Activated CD8-positive, alpha-beta memory T cell treated with anti-CD3 and anti-CD28 coated beads for 24 hours (primary cell): Measurements from ENCODE around the gene ADD1.

ENCODE experiments used
- DNase-seq: peaks from one replicate; pipeline ENCODE4 v3.0.0-alpha.2; 2020

The ADD1 gene

DNA sequence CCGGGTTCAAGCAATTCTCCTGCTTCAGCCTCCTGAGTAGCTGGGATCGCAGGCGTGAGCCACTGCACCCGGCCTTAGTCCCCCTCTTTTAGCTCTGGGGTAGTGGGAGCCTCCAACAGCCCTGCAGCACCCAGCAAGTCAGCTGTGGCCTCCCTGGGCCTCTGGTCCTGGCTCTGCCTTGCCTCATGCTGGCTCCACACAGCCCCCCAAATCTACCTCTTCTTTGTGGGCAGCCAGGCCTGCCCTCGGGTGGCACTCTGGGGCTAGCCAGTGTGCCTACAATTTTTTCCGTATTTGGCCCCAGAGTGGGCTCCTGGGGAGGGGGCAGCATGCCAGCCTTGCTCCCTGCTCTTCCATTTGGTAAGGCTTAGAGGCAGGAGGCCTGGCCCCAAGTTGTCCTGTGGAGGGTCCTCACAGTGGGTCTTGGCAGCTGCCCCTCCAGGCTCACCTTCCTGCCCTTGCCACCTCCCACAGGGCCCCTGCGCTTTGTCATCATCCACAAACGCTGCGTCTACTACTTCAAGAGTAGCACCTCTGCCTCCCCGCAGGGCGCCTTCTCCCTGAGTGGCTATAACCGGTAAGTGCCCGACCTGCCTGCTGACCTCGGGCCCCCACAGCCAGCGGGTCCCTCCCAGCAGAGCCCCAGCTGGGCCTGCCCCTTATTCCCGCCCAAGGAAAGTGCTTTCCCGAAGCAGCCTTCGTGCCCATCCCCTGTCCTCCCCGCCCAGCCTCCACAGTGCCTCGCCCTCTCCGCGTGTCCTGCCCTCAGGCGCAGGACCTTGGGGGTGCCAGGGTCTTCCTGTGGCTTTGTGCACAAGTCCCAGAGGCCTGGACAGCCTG is 21.0 kb upstream of the ADD1 start:
- DNase-seq = no peak

DNA sequence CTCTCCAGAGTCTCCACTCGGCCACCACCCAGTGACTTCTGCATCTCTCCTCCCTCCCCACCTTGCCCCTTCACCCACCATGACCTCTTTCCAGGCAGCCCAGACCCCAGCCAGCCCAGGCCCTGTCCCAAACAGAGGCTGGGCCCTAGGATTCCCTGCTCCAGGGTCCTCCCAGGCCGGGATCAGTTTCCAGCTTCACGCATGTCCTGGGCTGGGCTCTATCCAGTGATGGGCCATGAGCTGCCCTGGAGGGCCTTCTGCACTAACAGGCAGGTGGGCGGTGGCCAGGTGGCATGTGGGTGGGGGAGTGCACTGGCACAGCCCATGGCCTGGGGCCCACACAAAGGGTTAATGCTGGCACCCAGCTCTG is 20.4 kb upstream of the ADD1 start:
- no peak for DNase-seq

DNA sequence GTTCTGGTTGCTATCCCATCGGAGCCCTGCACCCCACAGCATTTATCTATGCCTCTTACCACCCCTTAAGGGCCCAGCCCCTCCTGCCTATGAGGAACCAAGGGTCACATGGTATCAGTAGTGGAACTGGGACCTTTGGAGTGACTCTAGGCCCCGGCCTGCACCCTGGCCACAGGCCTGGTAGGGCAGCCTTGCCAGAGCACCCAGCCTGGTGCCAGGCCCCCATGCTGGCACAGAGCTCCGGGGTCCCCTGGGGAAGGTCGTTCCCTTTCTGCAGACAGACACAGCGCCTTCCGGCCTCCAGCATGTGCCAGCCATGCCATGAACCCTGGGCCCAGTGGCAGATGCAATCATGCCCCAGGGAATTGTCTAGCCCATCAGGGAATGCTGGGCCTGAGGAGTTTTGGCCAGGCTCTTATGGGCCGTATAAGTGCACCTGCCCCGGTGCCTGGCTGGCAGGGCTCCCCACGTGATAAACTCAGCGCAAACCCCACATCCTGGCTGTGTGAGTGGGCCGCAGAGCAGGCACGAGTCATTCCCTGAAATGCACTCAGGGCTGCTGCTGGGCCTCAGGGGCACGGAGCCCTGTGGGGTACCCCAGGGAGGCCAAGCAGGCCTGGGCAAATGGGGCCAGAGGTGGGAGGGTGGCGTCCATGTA is 19.8 kb upstream of the ADD1 start:
- DNase-seq = no peak

DNA sequence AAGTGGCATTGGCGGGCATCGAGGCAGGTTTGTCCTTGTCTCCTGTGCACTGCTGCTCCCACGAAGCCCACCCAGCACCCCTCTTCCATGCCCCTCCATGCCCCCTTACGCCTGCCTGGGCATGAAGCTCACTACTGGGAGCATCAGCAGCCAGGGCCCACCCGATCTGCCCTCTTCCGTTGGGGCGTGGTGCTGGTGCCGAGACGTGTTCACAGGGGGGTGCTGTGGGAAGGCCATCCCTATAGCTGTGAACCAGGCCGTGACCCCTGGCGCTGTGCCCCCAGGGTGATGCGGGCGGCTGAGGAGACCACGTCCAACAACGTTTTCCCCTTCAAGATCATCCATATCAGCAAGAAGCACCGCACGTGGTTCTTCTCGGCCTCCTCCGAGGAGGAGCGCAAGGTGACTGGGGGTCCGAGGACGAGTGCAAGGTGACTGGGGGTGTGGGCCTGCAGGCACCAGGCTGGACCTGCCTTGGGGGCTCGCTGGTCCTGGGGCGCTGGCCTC is 19.3 kb upstream of the ADD1 start:
- DNase-seq = no peak

DNA sequence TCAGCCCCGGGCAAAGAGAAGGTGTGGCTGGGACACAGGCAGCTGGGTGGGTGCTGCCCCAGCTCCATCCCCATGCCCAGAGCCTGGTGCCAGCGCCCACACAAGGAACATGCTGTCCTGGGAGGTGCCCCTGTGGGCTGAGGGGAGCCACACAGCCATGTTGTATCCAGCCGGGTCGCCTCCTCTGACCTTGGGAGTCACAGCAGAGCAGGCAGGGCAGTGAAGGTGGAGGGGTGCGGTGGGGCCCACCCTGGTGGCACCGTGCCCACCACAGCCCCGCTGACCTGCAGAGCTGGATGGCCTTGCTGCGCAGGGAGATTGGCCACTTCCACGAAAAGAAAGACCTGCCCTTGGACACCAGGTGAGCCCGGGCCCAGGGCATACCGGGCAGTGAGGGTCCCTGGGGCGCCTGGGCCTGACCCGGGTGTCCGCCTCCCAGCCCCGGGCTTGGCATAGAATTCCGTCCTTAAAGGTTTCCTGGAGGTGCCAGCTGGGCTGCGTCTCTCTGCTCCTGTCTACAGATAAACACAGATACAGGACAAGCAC is 18.7 kb upstream of the ADD1 start:
- DNase-seq = no peak

DNA sequence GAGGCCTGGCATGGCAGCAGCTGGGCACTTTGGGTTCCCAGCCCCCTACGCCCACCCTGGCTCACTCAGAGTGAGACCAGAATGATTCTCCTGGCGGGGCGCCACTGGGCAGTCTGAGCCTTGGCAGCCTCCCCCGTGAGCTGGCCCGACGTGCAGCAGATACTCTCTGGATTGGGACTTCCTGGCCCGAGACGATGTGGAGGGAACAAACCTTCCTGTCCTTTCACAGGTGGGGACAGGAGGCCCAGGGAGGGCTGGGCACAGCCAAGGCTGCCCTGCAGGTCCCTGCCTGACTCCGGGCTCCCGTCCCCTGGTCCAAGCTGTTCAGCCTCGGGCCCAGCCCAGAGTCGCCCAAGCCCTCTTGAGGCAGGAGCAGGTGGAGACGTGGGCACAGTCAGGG is 17.9 kb upstream of the ADD1 start:
- no peak for DNase-seq

DNA sequence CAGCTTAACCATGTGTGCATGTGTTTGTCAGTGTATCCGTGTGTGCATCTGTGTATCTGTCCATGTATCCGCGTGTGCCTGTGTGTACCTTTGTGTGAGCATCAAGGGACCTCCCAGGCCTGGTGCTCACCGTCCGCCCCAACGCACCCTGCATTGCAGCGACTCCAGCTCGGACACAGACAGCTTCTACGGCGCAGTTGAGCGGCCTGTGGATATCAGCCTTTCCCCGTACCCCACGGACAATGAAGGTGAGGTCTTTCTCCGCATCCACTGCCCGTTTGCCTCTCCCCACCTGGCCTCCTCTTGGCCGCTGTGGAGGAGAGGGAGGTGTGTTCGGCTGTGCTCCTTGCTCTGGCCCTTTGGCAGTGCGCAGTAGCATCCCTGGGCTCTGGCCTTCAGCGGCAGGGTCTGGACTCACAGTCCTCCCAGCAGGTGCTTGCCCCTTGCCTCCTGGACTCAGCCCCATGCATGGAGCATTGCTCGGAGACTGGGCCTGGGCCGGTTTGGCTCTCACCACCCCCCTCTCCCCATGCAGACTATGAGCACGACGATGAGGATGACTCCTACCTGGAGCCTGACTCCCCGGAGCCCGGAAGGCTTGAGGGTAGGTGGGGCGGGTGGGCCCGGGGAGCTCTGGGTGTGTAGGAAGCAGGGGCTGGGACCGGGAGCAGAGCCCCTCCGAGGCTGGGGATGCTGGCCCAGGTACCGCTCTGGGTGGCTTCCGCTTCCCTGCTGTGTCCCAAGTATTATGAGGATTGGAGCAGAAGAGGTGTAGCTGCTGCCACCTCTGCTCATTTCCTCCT is 16.4 kb upstream of the ADD1 start:
- no peak for DNase-seq

DNA sequence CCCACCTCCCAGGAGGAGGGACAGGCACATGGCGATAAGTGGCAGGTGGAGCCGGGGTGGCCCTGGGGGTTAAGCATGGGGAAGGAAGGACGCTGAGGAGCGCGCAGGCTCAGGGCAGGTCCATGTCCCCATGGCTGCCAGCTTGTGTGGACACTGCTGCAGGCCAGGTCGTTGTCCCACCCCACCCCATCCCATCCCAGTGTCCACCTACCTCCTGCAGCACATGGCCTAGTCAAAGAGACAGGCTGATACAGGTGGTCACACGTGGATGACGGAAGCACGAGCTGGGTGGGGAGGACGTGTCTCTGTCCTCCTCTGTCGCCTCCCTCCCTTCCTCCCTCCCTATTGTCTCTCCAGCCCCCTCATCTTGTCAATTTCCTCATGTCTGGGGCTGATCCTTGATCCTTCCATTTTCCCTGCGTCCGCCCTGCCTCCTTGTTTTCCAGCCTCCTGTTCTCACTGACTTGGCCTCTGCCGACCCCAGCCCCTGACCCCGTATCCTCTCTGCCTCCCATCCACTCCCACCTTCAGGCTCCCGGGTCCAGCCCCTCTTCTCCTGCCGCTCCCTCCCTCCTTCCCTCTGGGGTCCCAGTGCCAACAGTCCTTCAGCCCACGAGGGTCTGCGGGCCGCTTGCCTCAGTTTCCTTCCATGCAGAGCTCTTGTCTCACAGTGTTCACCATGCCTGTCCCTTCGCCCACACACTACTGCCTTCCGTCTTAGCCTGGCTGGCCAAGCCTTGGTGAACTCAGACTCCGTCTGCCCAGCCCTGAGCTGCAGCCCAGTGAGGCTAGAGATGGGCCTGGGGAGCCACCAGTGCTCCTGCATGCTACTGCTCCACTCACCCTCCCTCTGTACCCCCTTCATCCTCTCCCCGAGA is 15.5 kb upstream of the ADD1 start:
- DNase-seq = no peak

DNA sequence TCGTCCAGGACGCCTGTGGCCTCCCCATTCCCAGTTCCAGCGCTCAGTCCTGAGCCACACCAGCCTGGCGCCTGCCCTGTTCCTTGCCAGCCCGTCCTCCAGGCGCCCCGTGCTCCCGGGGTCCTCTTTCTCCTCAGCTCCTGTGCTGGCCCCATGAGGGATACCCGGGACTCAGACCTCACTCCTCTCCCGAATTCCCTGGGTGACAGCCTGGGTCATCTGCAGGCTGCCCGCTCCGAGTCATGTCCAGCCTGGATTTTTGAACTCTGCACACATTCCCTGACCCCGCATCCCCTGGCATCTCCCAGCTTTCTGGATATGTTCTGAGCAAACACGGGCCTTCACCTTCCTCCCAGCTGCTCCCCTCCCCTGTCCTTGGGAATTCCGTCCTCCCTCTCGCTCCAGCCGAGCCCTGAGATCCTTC is 14.9 kb upstream of the ADD1 start:
- DNase-seq = no peak

DNA sequence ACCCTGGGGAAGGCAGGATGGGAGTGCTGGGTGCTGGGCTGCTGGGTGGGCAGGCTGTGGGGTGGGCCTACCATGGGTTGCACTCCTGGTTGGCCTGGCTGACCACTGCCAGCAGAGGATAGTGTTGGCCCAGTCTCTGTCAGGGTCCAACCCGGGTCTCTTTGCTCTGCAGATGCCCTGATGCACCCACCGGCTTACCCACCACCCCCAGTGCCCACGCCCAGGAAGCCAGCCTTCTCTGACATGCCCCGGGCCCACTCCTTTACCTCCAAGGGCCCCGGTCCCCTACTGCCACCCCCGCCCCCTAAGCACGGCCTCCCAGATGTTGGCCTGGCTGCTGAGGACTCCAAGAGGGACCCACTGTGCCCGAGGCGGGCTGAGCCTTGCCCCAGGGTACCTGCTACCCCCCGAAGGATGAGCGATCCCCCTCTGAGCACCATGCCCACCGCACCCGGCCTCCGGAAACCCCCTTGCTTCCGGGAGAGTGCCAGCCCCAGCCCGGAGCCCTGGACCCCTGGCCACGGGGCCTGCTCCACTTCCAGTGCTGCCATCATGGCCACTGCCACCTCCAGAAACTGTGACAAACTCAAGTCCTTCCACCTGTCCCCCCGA is 14.2 kb upstream of the ADD1 start:
- no peak for DNase-seq

DNA sequence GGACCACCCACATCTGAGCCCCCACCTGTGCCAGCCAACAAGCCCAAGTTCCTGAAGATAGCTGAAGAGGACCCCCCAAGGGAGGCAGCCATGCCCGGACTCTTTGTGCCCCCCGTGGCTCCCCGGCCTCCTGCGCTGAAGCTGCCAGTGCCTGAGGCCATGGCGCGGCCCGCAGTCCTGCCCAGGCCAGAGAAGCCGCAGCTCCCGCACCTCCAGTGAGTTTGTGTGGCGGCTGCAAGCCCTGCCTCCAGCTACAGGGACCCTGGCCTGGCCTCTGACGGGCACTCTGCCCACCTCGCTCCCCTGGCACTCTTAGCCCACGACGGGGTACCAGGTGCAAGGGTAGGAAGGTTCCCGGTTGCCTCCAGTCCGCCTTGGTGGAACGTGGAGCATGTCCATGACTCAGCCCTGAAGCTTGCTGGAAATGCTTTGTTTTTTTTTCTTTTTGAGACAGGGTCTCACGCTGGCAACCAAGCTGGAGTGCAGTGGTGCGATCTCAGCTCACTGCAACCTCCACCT is 13.7 kb upstream of the ADD1 start:
- DNase-seq = peak; percentile 11

DNA sequence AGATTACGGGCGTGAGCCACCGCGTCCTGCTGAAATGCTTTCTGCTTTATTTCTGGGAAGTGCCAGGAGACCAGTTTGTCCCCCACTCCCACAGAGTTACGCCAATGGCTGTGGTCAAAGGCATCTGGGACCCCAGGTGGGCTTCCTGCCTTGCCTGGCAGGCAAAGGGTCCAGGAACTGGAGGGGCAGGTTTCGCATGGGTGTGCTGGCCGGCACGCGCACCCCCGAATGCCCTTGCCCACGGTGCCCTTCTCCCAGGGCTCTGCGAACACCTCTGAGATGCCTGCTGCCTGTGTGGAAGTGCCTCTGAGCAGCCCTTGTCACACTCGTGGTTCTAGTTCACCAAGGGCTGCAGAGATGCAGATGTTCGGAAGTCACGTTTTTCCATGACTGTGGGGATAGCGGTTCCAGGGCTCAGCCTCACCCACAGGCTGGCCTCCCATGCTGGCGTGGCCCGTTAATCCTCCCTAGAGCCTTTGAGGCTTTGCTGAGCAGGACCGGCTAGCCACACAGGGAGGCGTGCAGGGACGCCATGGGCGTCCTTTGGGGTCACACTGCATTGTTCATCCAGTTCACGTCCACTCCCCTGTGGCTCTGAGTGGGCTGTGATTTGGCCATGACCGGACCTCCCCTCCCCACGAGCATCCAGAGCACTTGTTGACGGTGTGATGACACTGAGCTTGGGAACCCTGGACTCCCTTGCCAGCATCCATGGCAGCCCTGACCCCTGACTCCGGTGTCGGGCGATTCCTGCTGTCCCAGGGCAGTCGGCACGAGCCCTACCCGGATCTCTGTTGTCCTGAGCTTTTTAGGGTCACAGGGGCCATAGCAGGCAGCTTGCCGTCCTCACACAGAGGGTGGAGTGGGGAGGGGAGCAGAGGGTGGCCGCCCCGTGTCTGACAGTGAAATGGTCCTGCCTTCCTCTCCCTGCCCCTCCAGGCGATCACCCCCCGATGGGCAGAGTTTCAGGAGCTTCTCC is 12.7 kb upstream of the ADD1 start:
- peak; percentile 50 for DNase-seq

DNA sequence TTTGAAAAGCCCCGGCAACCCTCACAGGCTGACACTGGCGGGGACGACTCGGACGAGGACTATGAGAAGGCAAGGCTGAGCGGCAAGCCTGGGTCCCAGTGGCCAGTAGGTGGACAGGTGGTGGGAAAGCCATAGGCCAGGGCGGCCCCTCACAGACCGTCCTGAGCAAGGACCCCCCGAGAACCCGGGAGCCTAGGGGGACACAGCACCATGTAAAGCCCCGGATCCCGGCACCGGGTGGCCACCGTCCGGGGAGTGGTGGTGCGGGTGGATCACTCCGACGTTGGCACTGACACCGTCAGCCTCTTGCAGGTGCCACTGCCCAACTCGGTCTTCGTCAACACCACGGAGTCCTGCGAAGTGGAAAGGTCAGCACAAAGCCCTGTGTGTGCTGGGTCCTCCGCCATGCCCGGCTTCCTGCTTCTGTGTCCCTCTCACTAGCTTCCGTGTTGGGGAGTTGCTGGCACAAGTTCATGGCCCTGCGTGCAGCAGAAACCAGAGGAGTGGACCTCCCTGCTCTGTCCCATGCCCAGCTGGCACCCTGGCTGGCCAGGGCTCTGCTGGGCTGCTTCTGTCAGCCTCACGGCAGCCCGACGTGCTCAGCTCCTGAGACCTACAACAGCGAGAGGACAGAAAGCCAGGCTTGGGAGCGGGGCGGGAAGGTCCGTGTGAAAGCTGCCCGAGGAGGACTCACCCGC is 11.9 kb upstream of the ADD1 start:
- DNase-seq = peak; percentile 53

DNA sequence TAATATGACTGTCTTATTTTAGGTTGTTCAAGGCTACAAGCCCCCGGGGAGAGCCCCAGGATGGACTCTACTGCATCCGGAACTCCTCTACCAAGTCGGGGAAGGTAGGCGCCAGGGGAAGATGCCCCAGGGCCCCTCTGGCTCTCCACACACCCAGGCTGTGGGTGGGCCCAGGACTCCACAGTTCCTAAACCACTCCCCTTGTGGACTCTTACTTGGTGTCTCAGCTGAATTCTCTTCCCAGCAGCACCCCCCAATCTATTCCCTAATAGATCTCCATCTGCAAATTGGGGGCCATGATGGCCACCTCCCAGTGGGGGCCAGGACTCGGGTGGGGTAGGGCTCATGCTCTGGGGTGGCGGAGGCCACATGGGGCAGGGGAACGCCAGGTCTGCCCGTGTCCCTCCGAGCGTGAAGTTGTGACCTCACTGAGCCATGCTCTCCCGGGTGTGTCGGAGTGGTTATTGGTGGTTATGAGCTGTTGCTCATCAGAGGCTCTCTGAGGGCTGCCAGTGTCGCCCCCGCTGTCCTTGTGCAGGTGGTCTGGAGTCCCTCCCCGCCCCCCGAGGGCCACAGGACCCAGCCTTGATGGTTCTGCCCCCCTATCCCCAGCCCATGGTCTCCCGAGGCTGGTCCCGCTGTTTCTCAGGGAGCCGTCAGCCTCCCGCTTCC is 11.2 kb upstream of the ADD1 start:
- peak; percentile 54 for DNase-seq

DNA sequence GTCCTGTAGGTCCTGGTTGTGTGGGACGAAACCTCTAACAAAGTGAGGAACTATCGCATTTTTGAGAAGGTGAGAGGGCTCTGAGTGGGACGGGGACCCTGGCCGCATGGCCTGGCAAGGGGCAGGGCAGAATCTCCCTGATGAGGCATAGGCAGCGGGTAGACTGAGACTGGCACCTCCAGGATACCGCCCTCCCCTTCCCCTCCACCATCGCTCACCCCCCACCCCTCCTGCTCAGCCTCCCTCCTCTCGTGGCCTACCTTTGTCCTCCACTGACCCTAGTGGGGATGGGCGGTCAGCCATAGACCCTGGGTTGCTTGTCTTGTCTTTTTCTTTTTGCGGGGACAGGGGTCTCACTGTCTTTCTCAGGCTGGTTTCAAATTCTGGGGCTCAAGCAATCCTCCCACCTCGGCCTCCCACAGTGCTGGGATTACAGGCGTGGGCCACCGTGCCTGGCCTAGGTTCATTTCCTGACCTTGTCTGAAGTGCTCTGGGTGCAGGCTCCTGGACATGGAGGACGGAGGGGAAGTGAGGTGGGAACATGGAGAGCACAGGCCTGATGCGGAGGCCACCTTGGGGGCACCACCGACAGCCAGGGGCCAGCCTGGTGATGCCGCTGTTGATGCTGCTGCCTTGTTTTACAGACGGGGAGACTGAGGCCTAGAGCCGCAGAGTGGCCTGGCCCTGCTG is 10.5 kb upstream of the ADD1 start:
- peak; percentile 51 for DNase-seq

DNA sequence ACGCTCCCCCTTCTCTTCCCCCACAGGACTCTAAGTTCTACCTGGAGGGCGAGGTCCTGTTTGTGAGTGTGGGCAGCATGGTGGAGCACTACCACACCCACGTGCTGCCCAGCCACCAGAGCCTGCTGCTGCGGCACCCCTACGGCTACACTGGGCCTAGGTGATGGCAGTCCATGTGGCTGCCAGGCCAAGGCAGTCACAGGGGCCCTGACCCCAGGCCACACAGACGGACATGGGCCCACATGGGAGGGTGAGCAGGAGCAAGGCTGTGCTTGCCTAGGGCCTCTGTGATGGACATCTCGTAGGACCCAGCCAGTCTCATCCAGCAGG is 10.0 kb upstream of the ADD1 start:
- no peak for DNase-seq

DNA sequence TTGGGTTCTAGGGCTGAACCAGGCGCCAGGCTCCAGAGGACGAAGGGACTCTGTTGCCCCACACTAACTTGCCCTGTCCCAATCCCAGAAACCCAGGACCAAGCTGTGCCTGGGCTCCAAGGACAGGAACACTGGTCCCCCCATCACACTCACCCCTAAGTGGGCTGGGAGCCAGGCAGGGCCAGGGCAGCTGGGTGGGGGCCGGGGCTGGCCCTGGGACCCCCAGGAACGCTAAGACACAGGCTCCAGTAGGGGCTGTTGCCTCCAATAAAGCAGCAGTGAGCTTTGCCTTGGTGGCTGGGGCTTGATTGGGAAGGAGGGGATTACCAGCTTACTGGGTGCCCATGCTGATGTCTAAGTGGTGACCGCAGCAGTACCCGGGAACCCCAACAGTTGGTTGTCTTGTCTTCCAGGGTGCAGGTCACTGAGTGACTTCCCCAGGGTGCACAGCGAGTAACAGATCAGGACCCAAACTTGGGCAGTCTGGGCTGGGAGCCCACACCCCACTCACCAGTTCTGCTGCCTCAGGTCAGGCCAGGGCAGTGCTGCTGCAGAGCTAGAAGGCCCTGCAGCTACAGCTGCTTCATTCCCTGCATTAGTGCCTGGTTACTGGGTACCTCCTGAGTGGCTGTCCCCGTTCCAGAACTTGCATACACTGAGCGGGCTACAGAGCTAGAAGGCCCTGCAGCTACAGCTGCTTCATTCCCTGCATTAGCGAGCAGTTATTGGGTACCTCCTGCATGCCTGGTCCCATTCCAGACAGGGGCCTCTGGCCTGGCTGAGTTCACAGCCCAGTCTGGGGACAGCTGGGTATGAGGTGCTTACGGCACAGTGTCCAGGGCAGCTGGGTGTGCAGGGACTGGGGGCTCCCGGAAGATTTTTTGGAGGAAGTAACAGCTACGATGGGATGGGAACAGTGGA is 9.4 kb upstream of the ADD1 start:
- peak; percentile 65 for DNase-seq
